HL-60 (cell line): ENCODE data around the gene ADM.

Experiments used
- CTCF ChIP-seq: IDR thresholded peaks from one replicate; pipeline ENCODE4 v1.5.1; 2011; ENCODE audit warnings: low read length, control low read depth, inconsistent platforms; ENCODE audit not compliant: insufficient read depth
- GABPA ChIP-seq: IDR thresholded peaks from 2 replicates; pipeline ENCODE4 v1.6.1; 2012; ENCODE audit warnings: low read depth
- POLR2AphosphoS5 ChIP-seq: IDR thresholded peaks from 2 replicates; pipeline ENCODE4 v1.6.1; 2012; ENCODE audit warnings: low read depth
- REST ChIP-seq: IDR thresholded peaks from 2 replicates; pipeline ENCODE4 v1.6.1; 2012; ENCODE audit warnings: low read depth; ENCODE audit not compliant: insufficient replicate concordance
- SPI1 ChIP-seq: IDR thresholded peaks from 2 replicates; pipeline ENCODE4 v1.6.1; 2012; ENCODE audit warnings: low read depth, mild to moderate bottlenecking, borderline replicate concordance

- no peak for TF ChIP-seq CTCF
- no peak for TF ChIP-seq GABPA
- no peak for TF ChIP-seq POLR2AphosphoS5
- TF ChIP-seq REST, result no peak
- TF ChIP-seq SPI1, result no peak
Measured at GRCh38 chr11:10261821-10262220, 43.1 kb upstream of the ADM start.
